Calu3 (cell line): ENCODE data around the gene GBF1. TPM values are rescaled to one million over a fixed set of nuclear protein-coding genes. Genes with fewer than 3 reads are reported as not detected.

ENCODE experiments used
- BruUV-seq: library from RNA; stranded (reverse); fragments of 400-500 nt; replicated peaks from 2 replicates; lab custom pipeline; 2021; lab: Mats Ljungman, UMichigan
- CTCF ChIA-PET: fragments of 300-600 bp; sonication (Branson Sonifier 250); formaldehyde crosslinking; loops from one replicate; lab custom pipeline; 2022; ENCODE audit warnings: antibody characterized with exemption; lab: Charles Lee
- DNase-seq: peaks from one replicate; pipeline ENCODE4 v3.0.0; 2022
- H3K27ac Mint-ChIP-seq: one replicate; pipeline ENCODE4 v1.8.0; 2022; ENCODE audit warnings: mixed read lengths; ENCODE audit not compliant: unreplicated experiment
- H3K27me3 Mint-ChIP-seq: one replicate; pipeline ENCODE4 v1.8.0; 2022; ENCODE audit warnings: mixed read lengths; ENCODE audit not compliant: unreplicated experiment
- H3K36me3 Mint-ChIP-seq: one replicate; pipeline ENCODE4 v1.8.0; 2022; ENCODE audit warnings: mild to moderate bottlenecking, moderate library complexity, mixed read lengths; ENCODE audit not compliant: insufficient read depth, unreplicated experiment
- H3K4me1 Mint-ChIP-seq: one replicate; pipeline ENCODE4 v1.8.0; 2022; ENCODE audit warnings: mild to moderate bottlenecking, low read depth, mixed read lengths; ENCODE audit not compliant: unreplicated experiment
- H3K4me3 Mint-ChIP-seq: one replicate; pipeline ENCODE4 v1.8.0; 2022; ENCODE audit warnings: mild to moderate bottlenecking, low read depth, moderate library complexity, mixed read lengths; ENCODE audit not compliant: unreplicated experiment
- H3K9me3 Mint-ChIP-seq: one replicate; pipeline ENCODE4 v1.8.0; 2022; ENCODE audit warnings: low read depth, mixed read lengths; ENCODE audit not compliant: unreplicated experiment
- intact Hi-C: fragments of 100-400 bp; cut with micrococcal nuclease; formaldehyde crosslinking; loops from one replicate; pipeline ENCODE4 v1.10.0; 2022; ENCODE audit not compliant: unreplicated experiment
- total RNA-seq: library from RNA; stranded (reverse); gene quantifications from 2 replicates; pipeline ENCODE4 v1.2.3, GENCODE V29; 2022
- TF ChIP-seq, protein P1 (sequence below): fragments of 200-600 bp; IDR thresholded peaks from one replicate; pipeline ENCODE4 v1.8.0; 2022; ENCODE audit warnings: antibody characterized with exemption; ENCODE audit not compliant: unreplicated experiment

The GBF1 gene
- total RNA-seq, 1 experiment from 2014 or later = 36.1 TPM

DNA sequence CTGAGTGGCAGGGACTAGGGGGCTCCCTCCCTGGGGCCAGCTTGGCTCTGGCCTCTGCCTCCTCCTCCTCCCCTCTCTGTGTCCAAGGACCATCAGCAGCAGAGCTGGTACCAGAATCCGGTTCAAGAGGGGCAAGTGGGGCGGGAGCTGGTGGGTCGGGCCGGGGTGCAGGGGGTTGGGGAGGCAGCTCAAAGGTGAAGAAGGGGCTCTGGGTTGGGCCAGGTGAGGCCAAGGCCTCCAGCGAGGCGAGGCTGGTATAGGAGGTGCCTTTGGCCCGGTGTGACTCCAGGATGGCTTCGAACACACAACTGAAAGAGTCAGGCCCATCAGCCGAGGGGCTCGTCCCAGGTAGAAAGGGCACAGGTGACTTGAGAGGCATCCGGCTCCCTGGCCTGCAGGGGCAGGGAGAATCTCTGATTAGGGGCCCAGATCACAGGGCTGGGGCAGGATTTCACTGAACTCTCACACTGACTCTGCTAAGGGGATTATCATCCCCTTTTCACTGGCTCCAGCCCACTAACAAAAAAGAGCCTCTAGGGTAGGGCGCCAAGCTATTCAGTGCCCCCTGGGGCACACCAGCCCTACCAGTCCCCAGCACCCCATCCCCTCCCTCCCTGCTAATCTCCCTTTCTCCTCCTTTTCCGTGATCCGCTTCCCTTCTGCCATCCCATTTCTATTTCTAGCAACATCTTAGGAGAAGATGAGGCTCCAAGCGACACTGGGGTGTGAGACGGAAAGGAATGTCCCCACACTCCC, 168.7 kb downstream of the GBF1 start:
- H3K4me3 Mint-ChIP-seq = no peak overlapping the region
- TF ChIP-seq, protein P1, sequence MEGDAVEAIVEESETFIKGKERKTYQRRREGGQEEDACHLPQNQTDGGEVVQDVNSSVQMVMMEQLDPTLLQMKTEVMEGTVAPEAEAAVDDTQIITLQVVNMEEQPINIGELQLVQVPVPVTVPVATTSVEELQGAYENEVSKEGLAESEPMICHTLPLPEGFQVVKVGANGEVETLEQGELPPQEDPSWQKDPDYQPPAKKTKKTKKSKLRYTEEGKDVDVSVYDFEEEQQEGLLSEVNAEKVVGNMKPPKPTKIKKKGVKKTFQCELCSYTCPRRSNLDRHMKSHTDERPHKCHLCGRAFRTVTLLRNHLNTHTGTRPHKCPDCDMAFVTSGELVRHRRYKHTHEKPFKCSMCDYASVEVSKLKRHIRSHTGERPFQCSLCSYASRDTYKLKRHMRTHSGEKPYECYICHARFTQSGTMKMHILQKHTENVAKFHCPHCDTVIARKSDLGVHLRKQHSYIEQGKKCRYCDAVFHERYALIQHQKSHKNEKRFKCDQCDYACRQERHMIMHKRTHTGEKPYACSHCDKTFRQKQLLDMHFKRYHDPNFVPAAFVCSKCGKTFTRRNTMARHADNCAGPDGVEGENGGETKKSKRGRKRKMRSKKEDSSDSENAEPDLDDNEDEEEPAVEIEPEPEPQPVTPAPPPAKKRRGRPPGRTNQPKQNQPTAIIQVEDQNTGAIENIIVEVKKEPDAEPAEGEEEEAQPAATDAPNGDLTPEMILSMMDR = no peak
- H3K9me3 Mint-ChIP-seq = no peaks in the 10 kb centered on the region
- peak overlapping the region; percentile 44 for H3K27ac Mint-ChIP-seq
- DNase-seq = no peak
- no TSS peak for BruUV-seq
- peaks cover 97% of the 10 kb centered on the region for H3K27me3 Mint-ChIP-seq
- CTCF ChIA-PET = interaction anchor here (1.0 to 1.6 kb wide), 2 partner anchors 9 to 10 kb away, joined by 4 to 5 read pairs; no protein-coding TSS in a partner anchor
- peaks cover under 1% of the 10 kb centered on the region for H3K36me3 Mint-ChIP-seq
- H3K4me1 Mint-ChIP-seq = peaks cover 8% of the 10 kb centered on the region
- intact Hi-C loops = no loop called here

DNA sequence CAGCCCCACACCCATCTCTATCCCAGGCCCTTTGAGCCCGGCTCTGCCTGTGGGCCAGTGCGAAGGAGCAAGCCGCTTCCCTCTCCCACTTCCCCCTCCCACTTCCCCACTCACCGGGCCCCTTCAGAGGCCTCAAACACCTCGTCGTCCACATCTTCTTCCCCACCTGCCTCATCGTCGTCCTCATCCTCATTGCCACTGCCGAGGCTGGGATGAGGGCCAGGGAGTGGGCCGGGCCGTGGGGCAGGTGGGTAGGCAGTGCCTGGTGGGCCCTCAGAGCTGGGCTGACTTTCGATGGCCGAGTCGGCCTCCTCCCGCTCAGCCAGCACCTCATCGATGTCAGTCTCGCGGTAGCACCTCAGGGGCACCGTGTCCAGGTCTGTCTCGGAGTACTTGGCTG, 169.4 kb downstream of the GBF1 start:
- H3K4me3 Mint-ChIP-seq = no peak overlapping the region
- BruUV-seq = no TSS peak
- intact Hi-C loops = no loop called here
- H3K4me1 Mint-ChIP-seq = peaks cover 8% of the 10 kb centered on the region
- peaks cover 8% of the 10 kb centered on the region for H3K36me3 Mint-ChIP-seq
- no peaks in the 10 kb centered on the region for H3K9me3 Mint-ChIP-seq
- CTCF ChIA-PET = no interaction called here
- TF ChIP-seq, protein P1 = no peak
- DNase-seq = no peak
- H3K27ac Mint-ChIP-seq = peak overlapping the region; percentile 44
- H3K27me3 Mint-ChIP-seq = peaks cover 89% of the 10 kb centered on the region

DNA sequence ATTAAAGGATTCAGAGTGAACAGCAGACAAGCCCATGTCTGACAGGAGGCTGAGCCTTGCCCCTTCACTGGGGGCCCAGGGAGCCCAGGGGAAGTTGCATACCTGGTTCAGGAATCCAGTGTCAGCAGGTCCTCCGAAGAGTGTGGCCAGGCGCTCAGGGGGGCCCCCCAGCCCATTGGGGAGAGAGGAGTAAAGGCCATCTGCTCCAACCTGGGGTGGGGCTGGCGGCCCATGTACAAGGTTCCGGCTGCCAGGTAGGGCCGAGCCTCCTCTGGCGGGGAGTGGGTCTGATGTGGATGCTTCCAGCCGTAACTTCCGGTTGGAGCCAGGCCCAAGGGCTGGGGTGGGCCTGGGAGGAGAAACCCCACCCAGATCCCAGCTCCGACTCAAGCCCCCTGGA, 171.0 kb downstream of the GBF1 start:
- Mint-ChIP-seq H3K27ac (no peak overlapping the region), H3K9me3 (no peaks in the 10 kb centered on the region), H3K4me3 (no peak overlapping the region), H3K27me3 (peaks cover 74% of the 10 kb centered on the region), H3K36me3 (peaks cover 24% of the 10 kb centered on the region), H3K4me1 (peaks cover 8% of the 10 kb centered on the region)
- BruUV-seq = no TSS peak
- TF ChIP-seq, protein P1 = no peak
- CTCF ChIA-PET = no interaction called here
- intact Hi-C loops = no loop called here
- no peak for DNase-seq

GRCh38 chr10:102416695-102417094, 171.4 kb downstream of the GBF1 start:
- H3K4me3 Mint-ChIP-seq = no peak overlapping the region
- TF ChIP-seq, protein P1 = no peak
- H3K36me3 Mint-ChIP-seq = peaks cover 28% of the 10 kb centered on the region
- no peak for DNase-seq
- H3K27ac Mint-ChIP-seq = no peak overlapping the region
- peaks cover 70% of the 10 kb centered on the region for H3K27me3 Mint-ChIP-seq
- intact Hi-C loops = no loop called here
- CTCF ChIA-PET = no interaction called here
- no TSS peak for BruUV-seq
- peaks cover 8% of the 10 kb centered on the region for H3K4me1 Mint-ChIP-seq
- H3K9me3 Mint-ChIP-seq = no peaks in the 10 kb centered on the region
